Measurements from ENCODE around the gene KRT76. TPM values are rescaled to one million over a fixed set of nuclear protein-coding genes. Genes with fewer than 3 reads are reported as not detected.

Gene KRT76
- total RNA-seq, 4 donors from 2014 or later: not detected

DNA sequence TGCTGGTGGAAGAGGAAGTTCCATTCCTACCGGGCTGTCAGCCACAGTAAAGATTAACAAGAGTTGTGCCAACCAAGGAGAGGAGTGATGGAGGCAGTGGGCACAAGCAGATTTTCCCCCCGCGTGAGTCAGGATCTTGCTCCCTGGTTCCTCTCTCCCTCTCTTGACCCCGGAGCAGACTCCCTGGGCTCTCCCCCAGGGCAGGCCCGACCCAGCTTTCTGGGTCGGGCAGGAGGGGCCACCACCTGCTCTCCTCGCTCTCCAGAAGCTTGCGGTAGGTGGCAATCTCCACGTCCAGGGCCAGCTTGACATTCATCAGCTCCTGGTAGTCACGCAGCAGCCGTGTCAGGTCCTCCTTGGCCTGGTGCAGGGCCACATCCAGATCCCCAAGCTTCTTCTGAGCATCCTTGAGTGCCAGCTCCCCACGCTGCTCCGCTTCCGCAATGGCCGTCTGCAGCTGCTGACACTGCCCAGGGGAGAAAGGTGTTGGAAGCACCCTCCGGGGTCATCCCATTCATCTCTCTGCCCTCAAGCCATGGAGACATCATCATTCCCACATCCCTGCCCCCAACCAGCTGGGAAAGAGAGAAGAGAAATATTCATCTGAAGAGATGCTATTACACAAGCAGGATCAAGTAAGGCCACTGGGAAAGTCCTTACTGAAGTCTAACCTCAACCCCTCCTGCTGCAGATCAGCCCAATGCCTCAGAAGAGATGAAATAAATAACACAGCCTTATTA, 45.8 kb upstream of the KRT76 start:
- WGBS, 2 donors: 65 to 67% methylated on average over 16 of the region's 16 CpGs
- no peaks in the 10 kb centered on the region for H3K4me1 ChIP-seq
- no peaks in the 10 kb centered on the region for H3K36me3 ChIP-seq
- no peak overlapping the region for H3K4me3 ChIP-seq
- no peak for TF ChIP-seq EP300 (IDR thresholded peaks at IDR 0.05)
- TF ChIP-seq, protein P1, sequence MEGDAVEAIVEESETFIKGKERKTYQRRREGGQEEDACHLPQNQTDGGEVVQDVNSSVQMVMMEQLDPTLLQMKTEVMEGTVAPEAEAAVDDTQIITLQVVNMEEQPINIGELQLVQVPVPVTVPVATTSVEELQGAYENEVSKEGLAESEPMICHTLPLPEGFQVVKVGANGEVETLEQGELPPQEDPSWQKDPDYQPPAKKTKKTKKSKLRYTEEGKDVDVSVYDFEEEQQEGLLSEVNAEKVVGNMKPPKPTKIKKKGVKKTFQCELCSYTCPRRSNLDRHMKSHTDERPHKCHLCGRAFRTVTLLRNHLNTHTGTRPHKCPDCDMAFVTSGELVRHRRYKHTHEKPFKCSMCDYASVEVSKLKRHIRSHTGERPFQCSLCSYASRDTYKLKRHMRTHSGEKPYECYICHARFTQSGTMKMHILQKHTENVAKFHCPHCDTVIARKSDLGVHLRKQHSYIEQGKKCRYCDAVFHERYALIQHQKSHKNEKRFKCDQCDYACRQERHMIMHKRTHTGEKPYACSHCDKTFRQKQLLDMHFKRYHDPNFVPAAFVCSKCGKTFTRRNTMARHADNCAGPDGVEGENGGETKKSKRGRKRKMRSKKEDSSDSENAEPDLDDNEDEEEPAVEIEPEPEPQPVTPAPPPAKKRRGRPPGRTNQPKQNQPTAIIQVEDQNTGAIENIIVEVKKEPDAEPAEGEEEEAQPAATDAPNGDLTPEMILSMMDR (IDR thresholded peaks at IDR 0.05): no peak
- no peak for TF ChIP-seq POLR2A (IDR thresholded peaks at IDR 0.05)
- DNase-seq (ENCODE audit: low spot score in 2 of 2): no peak
- no peak overlapping the region for H3K27ac ChIP-seq
- H3K27me3 ChIP-seq: no peaks in the 10 kb centered on the region
- H3K9me3 ChIP-seq: no peaks in the 10 kb centered on the region

DNA sequence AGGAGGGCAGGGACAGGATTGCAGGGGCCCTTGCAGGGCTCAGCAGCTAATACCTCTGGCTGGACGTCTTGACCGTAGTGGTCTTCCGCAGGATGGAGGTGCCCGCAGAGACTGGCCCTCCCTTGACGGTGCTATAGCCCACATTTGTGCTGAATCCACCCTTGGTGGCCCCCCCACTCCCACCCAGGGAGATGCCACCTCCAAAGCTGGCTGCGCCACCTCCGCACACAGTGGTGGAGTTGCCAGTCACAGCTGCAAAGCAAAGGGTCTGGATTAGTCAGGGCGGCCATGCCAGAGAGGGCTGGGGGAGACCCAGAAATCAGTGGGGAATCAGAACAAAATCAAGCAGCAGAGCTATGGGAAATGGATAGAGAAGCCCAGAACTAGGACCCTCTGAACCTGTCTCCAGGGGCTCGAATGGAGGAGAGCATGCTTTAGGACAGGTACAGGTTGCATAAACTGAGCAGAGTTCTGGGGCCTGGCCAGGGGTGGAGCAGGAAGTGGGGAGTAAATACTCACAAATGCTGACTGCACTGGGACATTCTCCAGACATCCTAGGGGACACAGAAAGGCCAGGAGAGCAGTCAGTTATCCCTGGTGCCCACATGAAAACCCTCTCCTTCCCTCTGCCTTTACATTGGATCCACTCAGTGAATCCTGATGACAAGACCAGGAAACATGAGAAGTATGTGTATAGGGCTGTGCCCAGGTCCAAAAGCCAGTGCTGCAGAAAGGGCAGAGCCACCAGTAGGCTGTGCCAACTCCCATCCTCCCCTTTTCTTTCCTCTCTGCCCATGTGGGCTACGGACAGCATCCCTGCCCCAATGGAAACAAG, 44.9 kb upstream of the KRT76 start:
- no peaks in the 10 kb centered on the region for H3K36me3 ChIP-seq
- no peaks in the 10 kb centered on the region for H3K9me3 ChIP-seq
- DNase-seq (ENCODE audit: low spot score in 2 of 2): no peak
- no peak for TF ChIP-seq EP300 (IDR thresholded peaks at IDR 0.05)
- no peak for TF ChIP-seq POLR2A (IDR thresholded peaks at IDR 0.05)
- H3K27ac ChIP-seq: no peak overlapping the region
- WGBS, 2 donors: 78 to 81% methylated on average over 10 of the region's 10 CpGs
- H3K4me3 ChIP-seq: no peak overlapping the region
- no peaks in the 10 kb centered on the region for H3K27me3 ChIP-seq
- H3K4me1 ChIP-seq: no peaks in the 10 kb centered on the region

DNA sequence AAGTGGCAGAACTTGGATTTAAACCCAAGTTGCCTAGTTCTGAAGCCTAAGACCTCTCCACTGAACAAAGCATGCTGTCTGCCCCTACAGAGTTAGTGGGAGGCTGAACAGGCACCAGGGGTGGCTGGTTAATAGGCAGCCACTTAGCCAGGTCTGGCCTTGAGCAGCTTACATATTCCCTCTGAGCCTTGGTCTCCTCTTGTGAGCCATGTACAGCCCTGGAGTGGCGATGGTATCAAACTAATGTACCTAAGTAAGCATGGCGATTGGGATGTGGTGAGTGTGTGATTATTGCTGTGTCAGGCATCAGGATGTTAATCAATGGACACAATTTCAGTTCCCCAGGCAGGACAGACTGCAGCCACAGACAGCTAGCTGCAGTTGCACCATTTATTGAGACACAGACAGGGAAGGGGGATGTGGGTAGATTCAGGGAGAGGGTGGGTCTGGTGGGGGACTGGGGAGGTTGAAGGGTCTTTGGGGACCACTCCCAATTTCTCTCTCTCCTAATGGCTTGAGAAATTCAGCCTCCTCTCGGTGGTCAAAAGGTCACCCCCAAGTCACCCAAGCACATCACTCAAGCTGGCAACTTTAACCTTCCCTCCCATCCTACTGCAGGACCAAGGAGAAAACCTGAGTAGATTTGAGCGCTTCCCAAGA, 44.1 kb upstream of the KRT76 start:
- Histone ChIP-seq H3K27ac (no peak overlapping the region), H3K4me1 (no peaks in the 10 kb centered on the region), H3K27me3 (no peaks in the 10 kb centered on the region), H3K9me3 (no peaks in the 10 kb centered on the region), H3K36me3 (no peaks in the 10 kb centered on the region), H3K4me3 (no peak overlapping the region)
- WGBS, 2 donors: 86 to 90% methylated on average over 3 to 4 of the region's 4 CpGs
- no peak for DNase-seq (ENCODE audit: low spot score in 2 of 2)
- TF ChIP-seq, protein P1 (IDR thresholded peaks at IDR 0.05): no peak
- TF ChIP-seq POLR2A (IDR thresholded peaks at IDR 0.05) (no peak), EP300 (IDR thresholded peaks at IDR 0.05) (no peak)

DNA sequence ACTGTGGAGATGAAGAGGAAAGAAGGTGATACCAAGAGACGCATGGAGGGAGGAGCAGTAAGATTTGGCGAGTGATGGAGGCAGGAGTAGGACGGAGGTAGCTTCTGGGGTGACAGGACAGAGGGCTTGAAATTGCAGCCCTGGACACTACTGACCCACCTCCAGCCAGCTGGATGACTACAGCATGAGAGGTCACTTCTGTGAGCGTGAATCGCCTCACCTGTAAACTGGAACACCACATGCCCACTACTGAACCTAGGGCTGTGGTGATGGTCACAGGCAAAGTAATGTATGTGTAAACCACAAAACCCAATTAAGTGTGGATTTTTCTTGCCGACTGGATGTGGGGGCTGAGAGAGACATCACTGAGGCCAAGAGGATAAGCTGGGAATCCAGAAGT, 43.4 kb upstream of the KRT76 start:
- WGBS, 2 donors: 84 to 85% methylated on average over 6 of the region's 6 CpGs
- Histone ChIP-seq H3K27me3 (no peaks in the 10 kb centered on the region), H3K4me1 (no peaks in the 10 kb centered on the region), H3K4me3 (no peak overlapping the region), H3K27ac (no peak overlapping the region), H3K9me3 (no peaks in the 10 kb centered on the region), H3K36me3 (no peaks in the 10 kb centered on the region)
- no peak for DNase-seq (ENCODE audit: low spot score in 2 of 2)
- TF ChIP-seq, protein P1 (IDR thresholded peaks at IDR 0.05): no peak
- TF ChIP-seq POLR2A (IDR thresholded peaks at IDR 0.05) (no peak), EP300 (IDR thresholded peaks at IDR 0.05) (no peak)

DNA sequence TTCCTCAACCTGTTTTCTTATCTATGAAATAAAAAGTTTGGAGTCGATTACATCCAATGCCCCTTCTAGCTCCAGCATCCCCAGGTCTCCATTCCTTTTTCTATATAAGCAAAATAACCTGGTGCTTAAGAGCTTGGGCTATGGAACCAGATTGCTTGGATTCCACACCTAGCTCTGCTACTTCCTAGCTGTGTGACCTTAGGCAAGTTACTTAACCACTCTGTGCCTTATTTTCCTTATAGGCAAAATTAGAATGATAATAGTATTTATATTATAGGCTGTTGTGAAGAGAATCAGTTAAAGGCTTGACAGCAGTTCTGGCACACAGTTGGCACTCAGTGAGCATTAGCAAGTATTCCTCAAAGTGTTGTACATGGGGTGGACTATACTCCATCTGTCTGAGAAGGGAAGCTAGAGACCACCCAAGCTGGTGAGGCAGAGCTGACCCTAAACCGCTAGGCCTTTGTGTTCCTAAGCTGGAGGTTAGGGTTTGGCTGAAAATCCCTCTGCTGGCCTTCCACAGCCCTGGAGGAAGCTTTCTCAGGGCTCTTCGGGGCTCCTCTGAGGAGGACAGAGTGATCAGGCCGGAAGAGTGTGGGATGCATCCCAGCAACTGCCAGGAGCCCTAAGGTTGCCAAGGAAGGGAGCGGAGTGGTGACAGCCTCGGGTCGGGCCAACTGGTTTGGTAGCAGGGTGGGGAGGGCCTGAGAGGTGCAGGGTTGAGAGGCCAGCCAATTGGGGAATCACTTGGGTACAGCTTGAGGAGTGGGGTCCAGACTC, 42.8 kb upstream of the KRT76 start:
- Histone ChIP-seq H3K27me3 (no peaks in the 10 kb centered on the region), H3K36me3 (no peaks in the 10 kb centered on the region), H3K9me3 (no peaks in the 10 kb centered on the region), H3K4me3 (no peak overlapping the region), H3K4me1 (no peaks in the 10 kb centered on the region), H3K27ac (no peak overlapping the region)
- no peak for DNase-seq (ENCODE audit: low spot score in 2 of 2)
- TF ChIP-seq EP300 (IDR thresholded peaks at IDR 0.05) (no peak), POLR2A (IDR thresholded peaks at IDR 0.05) (no peak)
- TF ChIP-seq, protein P1 (IDR thresholded peaks at IDR 0.05): no peak
- WGBS, 2 donors: 67 to 70% methylated on average over 7 of the region's 7 CpGs

Data from tibial nerve (tissue), 4 donors.